Endothelial cell of umbilical vein (primary cell): ENCODE measurements around the gene TSPAN31. TPM values are rescaled to one million over a fixed set of nuclear protein-coding genes. Genes with fewer than 3 reads are reported as not detected.

ENCODE experiments used
- BruUV-seq: library from RNA; stranded (reverse); fragments of 400-500 nt; replicated peaks from 2 replicates; lab custom pipeline; 2021; lab: Mats Ljungman, UMichigan
- CTCF ChIA-PET: fragments of 300-600, 350-600 bp; sonication (Branson Sonifier 250); formaldehyde crosslinking; loops from one replicate; lab custom pipeline; 2021; ENCODE audit warnings: antibody characterized with exemption, inconsistent platforms; lab: Charles Lee
- POLR2A ChIA-PET: fragments of 300-600, 350-600 bp; sonication (Branson Sonifier 250); formaldehyde crosslinking; loops from one replicate; lab custom pipeline; 2021; ENCODE audit warnings: antibody characterized with exemption, inconsistent platforms; lab: Charles Lee
- DNase-seq: peaks from one replicate; pipeline ENCODE4 v3.0.0-alpha.2; 2011; ENCODE audit warnings: low read depth, low spot score
- FAIRE-seq: peaks from 2 replicates; lab custom pipeline; 2011; peaks lifted over from hg19 to GRCh38; lab: Jason Lieb, UNC
- H2AFZ ChIP-seq: 2 replicates; pipeline ENCODE4 v1.6.0; 2012; ENCODE audit warnings: low read depth, low read length, control low read depth, inconsistent platforms
- H3K27ac ChIP-seq: 2 replicates; pipeline ENCODE4 v1.5.1; 2011; ENCODE audit warnings: low read depth, mild to moderate bottlenecking, control low read depth, low read length, moderate library complexity; ENCODE audit not compliant: insufficient read depth
- H3K27me3 ChIP-seq, 2 experiments: 2 replicates each; pipeline versions ENCODE4 v1.6.0 to v1.6.1; 2011; ENCODE audit warnings: low read length in 2 of 2, mixed read lengths in 1 of 2; ENCODE audit not compliant: control insufficient read depth in 2 of 2, insufficient read depth in 2 of 2
- H3K36me3 ChIP-seq, 2 experiments: 2 replicates in 1 of 2; 3 replicates in 1 of 2; pipeline ENCODE4 v1.5.1; 2011; ENCODE audit warnings: low read length in 2 of 2, mild to moderate bottlenecking in 1 of 2, moderate library complexity in 1 of 2; ENCODE audit not compliant: control insufficient read depth in 2 of 2, insufficient read depth in 2 of 2; ENCODE audit errors: extremely low read depth in 1 of 2
- H3K4me1 ChIP-seq: 3 replicates; pipeline ENCODE4 v1.5.1; 2011; ENCODE audit warnings: mild to moderate bottlenecking, low read length; ENCODE audit not compliant: control insufficient read depth, insufficient read depth; ENCODE audit errors: extremely low read depth
- H3K4me2 ChIP-seq: 2 replicates; pipeline ENCODE4 v1.6.1; 2011; ENCODE audit warnings: low read length, control low read depth, mixed read lengths; ENCODE audit not compliant: insufficient read depth
- H3K4me3 ChIP-seq, 3 experiments: fragments of 200-600 bp in 1 of 3; sonication (generic), shearing (Covaris generic) in 1 of 3; replicated peaks in 1 of 3; 2 replicates each; pipeline ENCODE4 v1.5.1; 2011 to 2016; ENCODE audit warnings: control low read depth in 3 of 3, low read length in 3 of 3, mild to moderate bottlenecking in 2 of 3, inconsistent platforms in 1 of 3, low read depth in 1 of 3, moderate library complexity in 1 of 3; ENCODE audit not compliant: insufficient read depth in 1 of 3
- H3K79me2 ChIP-seq: 2 replicates; pipeline ENCODE4 v1.6.0; 2012; ENCODE audit warnings: low read length, inconsistent platforms; ENCODE audit not compliant: control insufficient read depth, insufficient read depth
- H3K9ac ChIP-seq: replicated peaks from 2 replicates; pipeline ENCODE3; 2011; ENCODE audit warnings: low read length, control low read depth; ENCODE audit not compliant: insufficient read depth; ENCODE audit errors: extremely low read depth
- H3K9me1 ChIP-seq: replicated peaks from 3 replicates; pipeline ENCODE4 v1.6.0; 2011; ENCODE audit warnings: mild to moderate bottlenecking, low read length; ENCODE audit not compliant: control insufficient read depth, insufficient read depth; ENCODE audit errors: extremely low read depth
- H3K9me3 ChIP-seq: replicated peaks from 2 replicates; pipeline ENCODE4 v1.5.1; 2012; ENCODE audit warnings: low read length, inconsistent platforms; ENCODE audit not compliant: control insufficient read depth, insufficient read depth
- H4K20me1 ChIP-seq: replicated peaks from 2 replicates; pipeline ENCODE3; 2011; ENCODE audit warnings: mild to moderate bottlenecking, low read length; ENCODE audit not compliant: control insufficient read depth, insufficient read depth; ENCODE audit errors: extremely low read depth
- EZH2 ChIP-seq: IDR thresholded peaks from 2 replicates; pipeline ENCODE4 v1.6.1; 2012; ENCODE audit warnings: borderline replicate concordance, low read depth, mild to moderate bottlenecking, moderate library complexity, low read length, inconsistent platforms; ENCODE audit not compliant: severe bottlenecking
- FOS ChIP-seq: IDR thresholded peaks from 2 replicates; pipeline ENCODE4 v1.6.1; 2011; ENCODE audit warnings: mild to moderate bottlenecking, low read length, moderate library complexity, borderline replicate concordance; ENCODE audit not compliant: insufficient read depth
- GATA2 ChIP-seq: IDR thresholded peaks from 2 replicates; pipeline ENCODE4 v1.7.0; 2011; ENCODE audit warnings: low read depth, mild to moderate bottlenecking, moderate library complexity, mixed read lengths, low read length; ENCODE audit not compliant: insufficient read length, insufficient read depth
- JUN ChIP-seq: IDR thresholded peaks from 2 replicates; pipeline ENCODE4 v1.6.1; 2011; ENCODE audit warnings: borderline replicate concordance, low read depth; ENCODE audit not compliant: insufficient read length, insufficient read depth
- MYC ChIP-seq: IDR thresholded peaks from one replicate; pipeline ENCODE4 v1.6.1; 2011; ENCODE audit warnings: mild to moderate bottlenecking, low read depth, low read length
- POLR2A ChIP-seq: IDR thresholded peaks from 2 replicates; pipeline ENCODE4 v1.6.1; 2012; ENCODE audit warnings: low read depth, mild to moderate bottlenecking, control low read depth, low read length
- POLR2AphosphoS5 ChIP-seq: IDR thresholded peaks from 2 replicates; pipeline ENCODE4 v1.6.1; 2012; ENCODE audit warnings: low read depth, mild to moderate bottlenecking, control low read depth, low read length, moderate library complexity; ENCODE audit not compliant: insufficient read depth
- dilution Hi-C: fragments of 300-500 bp; cut with MboI; formaldehyde crosslinking; loops from one replicate; pipeline ENCODE4 v1.15.0; 2019; ENCODE audit warnings: low sequenced_read_pairs; ENCODE audit not compliant: extremely low pct_ligation_motif_present
- intact Hi-C: fragments of 100-400 bp; cut with micrococcal nuclease; formaldehyde crosslinking; loops from one replicate; pipeline ENCODE4 v1.10.0; 2022
- polyA plus RNA-seq, 4 experiments: library from polyadenylated mRNA; depleted of rRNA in 3 of 4; stranded (reverse) in 3 of 4; unstranded in 1 of 4; fragments of >200 nt; gene quantifications; 2 replicates each; pipeline versions ENCODE4 v1.2.1 to v1.2.3, GENCODE V29; 2011 to 2012; ENCODE audit warnings: missing spikeins in 1 of 4
- total RNA-seq: library from RNA; stranded (reverse); gene quantifications from 2 replicates; pipeline ENCODE4 v1.2.3, GENCODE V29; 2021
- TF ChIP-seq, protein P1 (sequence below): IDR thresholded peaks from 2 replicates; pipeline ENCODE4 v1.6.1; 2011; ENCODE audit not compliant: insufficient read depth, insufficient read length
- TF ChIP-seq, protein P2 (sequence below), 2 donors: IDR thresholded peaks; 1 replicate in 1 of 2; 2 replicates in 1 of 2; pipeline ENCODE4 v1.5.1; 2011; ENCODE audit warnings: low read length in 2 of 2, mild to moderate bottlenecking in 2 of 2, moderate library complexity in 2 of 2, control low read depth in 1 of 2, inconsistent platforms in 1 of 2, low read depth in 1 of 2; ENCODE audit not compliant: insufficient read depth in 1 of 2; ENCODE audit errors: extremely low read depth in 1 of 2

TSPAN31 gene
- total and polyA plus RNA-seq, 2 donors (not counting 3 experiments of a cell fraction or from before 2014, with no cell fraction given): 15.0 to 43.9 TPM

DNA sequence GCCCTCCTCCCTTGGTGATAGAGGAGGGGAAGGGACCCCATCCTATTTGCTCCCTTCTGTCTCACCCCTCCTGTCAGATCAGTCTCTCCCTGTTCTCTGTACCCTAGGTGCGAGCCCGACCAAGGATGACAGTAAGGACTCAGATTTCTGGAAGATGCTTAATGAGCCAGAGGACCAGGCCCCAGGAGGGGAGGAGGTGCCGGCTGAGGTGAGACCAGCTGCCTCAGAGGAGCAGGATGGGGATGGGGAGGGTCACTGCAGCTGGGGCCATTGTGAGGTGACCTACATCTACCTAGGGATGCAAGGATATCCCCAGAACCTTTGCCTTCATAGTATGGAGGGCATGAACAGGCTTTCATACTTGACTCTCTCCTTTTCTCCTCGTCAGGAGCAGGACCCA, 28.5 kb upstream of the TSPAN31 start:
- CTCF ChIA-PET: interaction anchor here (1.3 kb wide), 1 partner anchor 10 kb away, joined by 5 read pairs; no protein-coding TSS in a partner anchor
- no TSS peak for BruUV-seq

More for the DNA sequence above, 28.5 kb upstream of the TSPAN31 start:
- no peak overlapping the region for H3K4me2 ChIP-seq
- no peaks in the 10 kb centered on the region for H3K9me3 ChIP-seq
- no peaks in the 10 kb centered on the region for H3K4me1 ChIP-seq
- no peaks in the 10 kb centered on the region for H3K79me2 ChIP-seq
- no peaks in the 10 kb centered on the region for H4K20me1 ChIP-seq
- H3K4me3 ChIP-seq: no peak overlapping the region
- DNase-seq (no peak), FAIRE-seq (no peak)
- H2AFZ ChIP-seq: no peak overlapping the region
- no peak for TF ChIP-seq MYC
- TF ChIP-seq, protein P1, sequence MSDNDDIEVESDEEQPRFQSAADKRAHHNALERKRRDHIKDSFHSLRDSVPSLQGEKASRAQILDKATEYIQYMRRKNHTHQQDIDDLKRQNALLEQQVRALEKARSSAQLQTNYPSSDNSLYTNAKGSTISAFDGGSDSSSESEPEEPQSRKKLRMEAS: no peak
- no peak for TF ChIP-seq POLR2AphosphoS5
- TF ChIP-seq FOS: no peak
- TF ChIP-seq, protein P2, sequence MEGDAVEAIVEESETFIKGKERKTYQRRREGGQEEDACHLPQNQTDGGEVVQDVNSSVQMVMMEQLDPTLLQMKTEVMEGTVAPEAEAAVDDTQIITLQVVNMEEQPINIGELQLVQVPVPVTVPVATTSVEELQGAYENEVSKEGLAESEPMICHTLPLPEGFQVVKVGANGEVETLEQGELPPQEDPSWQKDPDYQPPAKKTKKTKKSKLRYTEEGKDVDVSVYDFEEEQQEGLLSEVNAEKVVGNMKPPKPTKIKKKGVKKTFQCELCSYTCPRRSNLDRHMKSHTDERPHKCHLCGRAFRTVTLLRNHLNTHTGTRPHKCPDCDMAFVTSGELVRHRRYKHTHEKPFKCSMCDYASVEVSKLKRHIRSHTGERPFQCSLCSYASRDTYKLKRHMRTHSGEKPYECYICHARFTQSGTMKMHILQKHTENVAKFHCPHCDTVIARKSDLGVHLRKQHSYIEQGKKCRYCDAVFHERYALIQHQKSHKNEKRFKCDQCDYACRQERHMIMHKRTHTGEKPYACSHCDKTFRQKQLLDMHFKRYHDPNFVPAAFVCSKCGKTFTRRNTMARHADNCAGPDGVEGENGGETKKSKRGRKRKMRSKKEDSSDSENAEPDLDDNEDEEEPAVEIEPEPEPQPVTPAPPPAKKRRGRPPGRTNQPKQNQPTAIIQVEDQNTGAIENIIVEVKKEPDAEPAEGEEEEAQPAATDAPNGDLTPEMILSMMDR (IDR thresholded peaks at IDR 0.05; ENCODE audit: extremely low read depth in 1 of 2, insufficient read depth in 1 of 2, low read depth in 1 of 2, low read length in 2 of 2): no peak
- no peak for TF ChIP-seq GATA2
- no peak for TF ChIP-seq EZH2
- no peak for TF ChIP-seq JUN
- no peak for TF ChIP-seq POLR2A
- no peak overlapping the region for H3K27ac ChIP-seq
- intact Hi-C loops: no loop called here
- H3K9me1 ChIP-seq: no peaks in the 10 kb centered on the region
- POLR2A ChIA-PET: no interaction called here
- no peaks in the 10 kb centered on the region for H3K27me3 ChIP-seq
- peaks cover 0 to 41% of the 10 kb centered on the region in 2 experiments for H3K36me3 ChIP-seq
- no peak overlapping the region for H3K9ac ChIP-seq
- dilution Hi-C loops: no loop called here
